AG09319 (cell line): ENCODE measurements around the gene CFAP54.

Source experiments
- DNase-seq: peaks from one replicate; pipeline ENCODE4 v3.0.0-alpha.2; 2010; ENCODE audit warnings: low read depth; ENCODE audit errors: extremely low read depth
- CTCF ChIP-seq: IDR thresholded peaks from 2 replicates; pipeline ENCODE4 v1.5.1; 2011; ENCODE audit warnings: low read depth, mild to moderate bottlenecking, inconsistent platforms, low read length, moderate library complexity

The CFAP54 gene

GRCh38 chr12:96810057-96810456, 320.7 kb downstream of the CFAP54 start:
- no peak for DNase-seq
- TF ChIP-seq CTCF, result no peak

DNA sequence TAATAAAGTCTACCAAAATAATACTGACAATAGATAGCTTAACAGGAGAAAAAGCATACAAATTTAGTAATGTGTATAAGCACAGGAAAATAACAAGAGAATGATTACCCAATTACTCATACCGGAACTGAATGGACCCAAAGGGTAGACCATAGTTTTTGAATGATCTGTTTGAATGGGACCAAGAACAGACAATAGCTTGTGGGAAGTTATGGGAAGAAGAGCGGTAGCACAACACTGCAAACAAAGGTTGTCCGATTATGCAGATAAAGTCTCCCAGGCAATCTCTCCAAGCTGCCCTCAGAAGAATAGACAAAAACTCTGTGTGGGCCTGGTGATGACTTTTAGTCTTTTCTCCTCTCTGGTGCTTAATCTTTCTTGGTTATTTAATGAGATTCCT, 321.1 kb downstream of the CFAP54 start:
- no peak for TF ChIP-seq CTCF

DNA sequence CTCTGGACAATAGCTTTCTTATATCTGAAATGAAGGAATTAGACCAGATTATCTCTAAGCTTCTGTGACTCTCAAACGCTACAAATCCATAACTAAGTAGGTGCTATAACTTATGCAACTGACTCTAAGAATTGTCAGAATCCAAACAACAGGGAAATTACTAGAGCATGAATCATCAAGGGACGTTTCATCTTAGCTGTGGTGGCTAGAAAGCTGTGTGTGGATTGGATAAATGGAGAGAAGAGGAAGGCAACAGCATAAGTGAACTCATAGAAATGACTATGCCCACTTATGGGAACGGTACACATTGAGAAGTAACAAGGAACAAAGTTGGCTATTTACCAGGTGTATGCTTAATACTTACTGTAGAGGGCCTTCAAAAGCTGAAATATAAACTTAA, 321.7 kb downstream of the CFAP54 start:
- no peak for TF ChIP-seq CTCF
- DNase-seq, result no peak

More for the DNA sequence above, 321.1 kb downstream of the CFAP54 start:
- no peak for DNase-seq

DNA sequence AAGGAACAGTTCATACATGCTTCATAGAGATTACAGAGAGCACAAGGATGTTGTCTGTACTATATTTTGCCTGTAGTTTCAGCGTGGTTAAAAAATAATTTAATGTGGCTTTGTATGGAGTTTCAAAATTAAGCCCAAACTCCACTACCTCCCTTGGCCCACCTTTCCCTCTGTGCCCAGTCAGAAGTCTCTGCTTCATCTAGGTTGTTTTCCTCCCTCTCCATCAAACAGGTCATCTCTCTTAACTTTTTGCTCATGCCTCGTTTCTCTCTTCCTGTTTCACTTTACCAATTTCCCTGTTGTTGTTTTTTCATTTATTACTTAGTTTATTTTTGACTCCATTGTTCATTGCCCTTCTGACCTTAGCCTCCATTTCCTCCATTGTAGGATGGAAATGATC, 322.8 kb downstream of the CFAP54 start:
- DNase-seq, result no peak
- no peak for TF ChIP-seq CTCF

GRCh38 chr12:96814200-96814599, 324.8 kb downstream of the CFAP54 start:
- DNase-seq, result no peak
- no peak for TF ChIP-seq CTCF

DNA sequence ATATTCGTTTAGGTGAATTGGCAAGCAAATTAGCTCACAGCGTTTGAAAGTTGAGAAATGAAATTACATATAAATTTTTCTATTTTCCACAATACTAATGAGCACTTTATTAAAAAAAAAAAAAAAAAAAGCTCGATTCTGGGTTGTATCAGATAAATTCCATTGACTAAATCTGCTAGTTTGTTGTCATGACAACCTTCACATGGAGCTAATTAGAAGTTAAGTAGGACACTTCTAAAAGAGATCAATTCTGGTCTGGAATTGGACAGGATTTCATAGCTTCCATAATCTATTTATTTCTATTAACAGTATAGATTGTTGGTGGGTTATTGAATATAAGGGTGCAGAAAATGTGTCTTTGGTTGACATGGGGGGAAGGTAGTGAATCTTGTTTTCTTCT, 332.2 kb downstream of the CFAP54 start:
- DNase-seq, result no peak

DNA sequence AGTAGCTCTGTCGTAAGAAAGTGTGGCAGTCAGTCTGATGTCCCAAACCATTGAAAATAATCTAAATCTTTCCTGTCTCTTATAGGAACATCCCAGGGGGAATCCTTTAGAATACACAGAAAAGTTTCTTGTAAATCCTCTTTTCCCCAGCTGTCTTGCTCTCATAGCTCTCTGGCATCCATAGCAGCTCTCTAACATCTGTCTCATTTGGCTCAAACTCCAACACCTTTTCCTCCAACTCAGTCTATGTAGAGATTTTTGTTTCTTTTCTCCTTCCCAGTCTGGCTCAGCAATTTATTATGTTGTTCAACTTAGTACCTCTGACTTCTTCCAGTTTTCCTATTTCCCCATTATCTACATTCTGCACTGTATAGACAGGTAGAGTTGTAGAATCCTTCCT, 333.3 kb downstream of the CFAP54 start:
- no peak for TF ChIP-seq CTCF
- no peak for DNase-seq

More for the DNA sequence above, 332.2 kb downstream of the CFAP54 start:
- TF ChIP-seq CTCF, result no peak
